HUDEP-2 (cell line): ENCODE results near the gene B9D1.
A peak's percentile ranks its signal among the peaks of the same experiment; 100 is the strongest.
"Not testable (repeated sequence)": the region's sequence is repeated elsewhere in the genome, so short reads cannot be mapped to it uniquely, and the experiment has no call there.

Experiments used
- DNase-seq, 76 experiments: peaks; one replicate each; lab custom pipeline; 2025; ENCODE audit not compliant: unreplicated experiment in 76 of 76; lab: John Stamatoyannopoulos, UW

B9D1 gene

GRCh38 chr17:19361326-19361725, 1.2 kb downstream of the B9D1 start:
- DNase-seq, result no peak

- DNase-seq, result no peak
Observed at GRCh38 chr17:19360772-19361171, 1.8 kb downstream of the B9D1 start.

GRCh38 chr17:19359856-19360255, 2.7 kb downstream of the B9D1 start:
- DNase-seq, result no peak

GRCh38 chr17:19359151-19359550, 3.4 kb downstream of the B9D1 start:
- no peak for DNase-seq

- no peak for DNase-seq
Observed at GRCh38 chr17:19357761-19358160, 4.8 kb downstream of the B9D1 start.

GRCh38 chr17:19357351-19357750, 5.2 kb downstream of the B9D1 start:
- DNase-seq, result no peak

- no peak for DNase-seq
Observed at GRCh38 chr17:19354748-19355147, 7.8 kb downstream of the B9D1 start.

GRCh38 chr17:19353401-19353800, 9.1 kb downstream of the B9D1 start:
- not testable (repeated sequence) for DNase-seq

GRCh38 chr17:19348806-19349205, 13.7 kb downstream of the B9D1 start:
- no peak for DNase-seq

GRCh38 chr17:19348081-19348650, 14.4 kb downstream of the B9D1 start:
- DNase-seq, result no peak

GRCh38 chr17:19347323-19348080, 15.0 kb downstream of the B9D1 start:
- no peak for DNase-seq

GRCh38 chr17:19346351-19347255, 15.9 kb downstream of the B9D1 start:
- DNase-seq, result peak in 32 of 76 experiments; percentile 6 to 51 (median 22)

- no peak for DNase-seq
Observed at GRCh38 chr17:19345486-19346350, 16.8 kb downstream of the B9D1 start.

- no peak for DNase-seq
Observed at GRCh38 chr17:19345067-19345460, 17.5 kb downstream of the B9D1 start.

GRCh38 chr17:19344311-19345066, 18.0 kb downstream of the B9D1 start:
- no peak for DNase-seq

- DNase-seq, result no peak
Observed at GRCh38 chr17:19343671-19344151, 18.8 kb downstream of the B9D1 start.

GRCh38 chr17:19343256-19343630, 19.3 kb downstream of the B9D1 start:
- peak in 3 of 76 experiments; percentile 15 to 35 (median 27) for DNase-seq

- DNase-seq, result no peak
Observed at GRCh38 chr17:19342611-19343255, 19.8 kb downstream of the B9D1 start.
